ENCODE data around the gene DNAJC5.

- TF ChIP-seq CTCF (IDR thresholded peaks at IDR 0.05): no peak
- TF ChIP-seq JUN (CRISPR knock-in tag; IDR thresholded peaks at IDR 0.05): no peak
- TF ChIP-seq RELA (CRISPR knock-in tag; IDR thresholded peaks at IDR 0.05; ENCODE audit: borderline replicate concordance): no peak
- no peak for TF ChIP-seq CBFB (CRISPR knock-in tag; IDR thresholded peaks at IDR 0.05; ENCODE audit: low read depth)
- TF ChIP-seq ZNF416 (CRISPR knock-in tag; IDR thresholded peaks at IDR 0.05): no peak
- no peak for TF ChIP-seq ZBTB43 (CRISPR knock-in tag; IDR thresholded peaks at IDR 0.05)
- TF ChIP-seq USF2 (CRISPR knock-in tag; IDR thresholded peaks at IDR 0.05): no peak
- TF ChIP-seq ESRRA (CRISPR knock-in tag; IDR thresholded peaks at IDR 0.05; ENCODE audit: borderline replicate concordance): no peak
- no peak for TF ChIP-seq STAT6 (CRISPR knock-in tag; conservative IDR thresholded peaks at IDR 0.05; ENCODE audit: low read depth)
- no peak for TF ChIP-seq ZNF263 (CRISPR knock-in tag; IDR thresholded peaks at IDR 0.05; ENCODE audit: low read depth)
- TF ChIP-seq ATF3 (CRISPR knock-in tag; conservative IDR thresholded peaks at IDR 0.05): no peak
- no peak for TF ChIP-seq CREB1 (CRISPR knock-in tag; IDR thresholded peaks at IDR 0.05)
- TF ChIP-seq OVOL2 (CRISPR knock-in tag; IDR thresholded peaks at IDR 0.05; ENCODE audit: borderline replicate concordance): no peak
- TF ChIP-seq KAT7 (CRISPR knock-in tag; IDR thresholded peaks at IDR 0.05; ENCODE audit: borderline replicate concordance): no peak
Measured at GRCh38 chr20:63964412-63964811, 69.5 kb downstream of the DNAJC5 start.
